HepG2 (cell line): ENCODE measurements around the gene SND1. TPM values are rescaled to one million over a fixed set of nuclear protein-coding genes. Genes with fewer than 3 reads are reported as not detected.

Experiments
- ATAC-seq: fragments of 200-7000 bp; cut with Tn5 transposase; 3 replicates; pipeline ENCODE4 v1.9.1; 2020; ENCODE audit warnings: mild to moderate bottlenecking, moderate library complexity
- BruUV-seq: library from RNA; stranded (reverse); fragments of 400-500 nt; replicated peaks from 2 replicates; lab custom pipeline; 2021; lab: Mats Ljungman, UMichigan
- CTCF ChIA-PET: fragments of 300-600 bp; formaldehyde crosslinking; extraction: SDS; loops from one replicate; lab custom pipeline; 2021; ENCODE audit warnings: low total read pairs, inconsistent platforms, low intra/inter-chr PET ratio; lab: Yijun Ruan, JAX
- POLR2A ChIA-PET: fragments of 350-600 bp; sonication (Branson Sonifier 250); formaldehyde crosslinking; loops from one replicate; lab custom pipeline; 2020; ENCODE audit warnings: antibody characterized with exemption, inconsistent platforms; lab: Yijun Ruan, JAX
- DNase-seq: peaks from one replicate; pipeline ENCODE4 v3.0.0-alpha.2; 2015; ENCODE audit warnings: low spot score
- FAIRE-seq: peaks from 3 replicates; lab custom pipeline; 2011; peaks lifted over from hg19 to GRCh38; lab: Jason Lieb, UNC
- H2AFZ ChIP-seq: one replicate; pipeline ENCODE4 v1.6.1; 2011; ENCODE audit warnings: low read length, inconsistent platforms
- H3K27ac ChIP-seq: fragments of 300-600 bp; 3 replicates; pipeline ENCODE4 v1.8.0; 2011; ENCODE audit warnings: mixed run types, mild to moderate bottlenecking, mixed read lengths, low read length, inconsistent platforms; ENCODE audit not compliant: insufficient read depth; ENCODE audit errors: extremely low read length
- H3K27me3 ChIP-seq, 2 experiments: fragments of 200-600 bp in 1 of 2; 2 replicates in 1 of 2; 3 replicates in 1 of 2; pipeline versions ENCODE4 v1.6.0 to v1.8.0; 2011; ENCODE audit warnings: low read length in 2 of 2, mild to moderate bottlenecking in 2 of 2, moderate library complexity in 2 of 2, inconsistent platforms in 1 of 2; ENCODE audit not compliant: insufficient read depth in 2 of 2, control insufficient read depth in 1 of 2
- H3K36me3 ChIP-seq, 2 experiments: fragments of 200-600 bp in 1 of 2; replicated peaks in 1 of 2; 2 replicates in 1 of 2; 3 replicates in 1 of 2; pipeline versions ENCODE4 v1.5.1 to v1.8.0; 2011; ENCODE audit warnings: low read length in 2 of 2, inconsistent platforms in 1 of 2; ENCODE audit not compliant: insufficient read depth in 2 of 2, control insufficient read depth in 1 of 2
- H3K4me1 ChIP-seq: 2 replicates; pipeline ENCODE4 v1.5.1; 2012; ENCODE audit warnings: low read length, inconsistent platforms; ENCODE audit not compliant: insufficient read depth
- H3K4me2 ChIP-seq: 2 replicates; pipeline ENCODE4 v1.6.0; 2011; ENCODE audit warnings: low read depth, low read length, inconsistent platforms
- H3K4me3 ChIP-seq, 3 experiments: fragments of 200-600 bp in 1 of 3; sonication (generic), shearing (Covaris generic) in 1 of 3; replicated peaks in 1 of 3; 2 replicates each; pipeline ENCODE4 v1.5.1; 2011 to 2016; ENCODE audit warnings: low read length in 3 of 3, inconsistent platforms in 2 of 3, low read depth in 2 of 3, mild to moderate bottlenecking in 2 of 3, control low read depth in 1 of 3, mixed read lengths in 1 of 3; ENCODE audit not compliant: insufficient read depth in 1 of 3
- H3K79me2 ChIP-seq: one replicate; pipeline ENCODE4 v1.6.1; 2011; ENCODE audit warnings: low read length, inconsistent platforms; ENCODE audit not compliant: insufficient read depth
- H3K9ac ChIP-seq: 2 replicates; pipeline ENCODE4 v1.6.0; 2011; ENCODE audit warnings: mild to moderate bottlenecking, low read depth, low read length, inconsistent platforms; ENCODE audit not compliant: insufficient read depth
- H3K9me3 ChIP-seq: 2 replicates; pipeline ENCODE4 v1.5.1; 2012; ENCODE audit warnings: mild to moderate bottlenecking, low read length
- H4K20me1 ChIP-seq: 2 replicates; pipeline ENCODE4 v1.6.0; 2011; ENCODE audit warnings: inconsistent platforms, mild to moderate bottlenecking, low read length, moderate library complexity; ENCODE audit not compliant: insufficient read depth
- ADNP ChIP-seq: sonication (generic); formaldehyde crosslinking; IDR thresholded peaks from 2 replicates; pipeline ENCODE4 v1.4.0; 2020; ENCODE audit warnings: missing genetic modification reagents
- EEA1 ChIP-seq: sonication (generic); formaldehyde crosslinking; IDR thresholded peaks from 2 replicates; pipeline ENCODE4 v1.5.1; 2020; ENCODE audit warnings: mild to moderate bottlenecking, missing genetic modification reagents, borderline replicate concordance
- FOSL2 ChIP-seq: sonication (generic); formaldehyde crosslinking; IDR thresholded peaks from 2 replicates; pipeline ENCODE4 v1.4.0; 2020; ENCODE audit warnings: missing genetic modification reagents
- ONECUT2 ChIP-seq: sonication (generic); formaldehyde crosslinking; IDR thresholded peaks from 2 replicates; pipeline ENCODE4 v1.4.0; 2020; ENCODE audit warnings: missing genetic modification reagents
- REPIN1 ChIP-seq: sonication (generic); formaldehyde crosslinking; IDR thresholded peaks from 2 replicates; pipeline ENCODE4 v1.8.0; 2022; ENCODE audit warnings: missing genetic modification reagents, low read depth, mild to moderate bottlenecking, borderline replicate concordance
- SRSF4 ChIP-seq: fragments of 200-400 bp; formaldehyde crosslinking; IDR thresholded peaks from one replicate; pipeline ENCODE4 v1.6.1; 2018; ENCODE audit warnings: mild to moderate bottlenecking, low read depth, low read length, moderate library complexity; ENCODE audit not compliant: poor library complexity, severe bottlenecking
- TBL1XR1 ChIP-seq: fragments of 150-350 bp; IDR thresholded peaks from 2 replicates; pipeline ENCODE4 v1.6.1; 2014; ENCODE audit warnings: borderline replicate concordance, low read length; ENCODE audit not compliant: partially characterized antibody
- TBX2 ChIP-seq: sonication (generic); formaldehyde crosslinking; IDR thresholded peaks from 2 replicates; pipeline ENCODE4 v1.5.0; 2020; ENCODE audit warnings: missing genetic modification reagents, mild to moderate bottlenecking, borderline replicate concordance
- ZNF17 ChIP-seq: sonication (generic); formaldehyde crosslinking; IDR thresholded peaks from 2 replicates; pipeline ENCODE4 v1.5.0; 2020; ENCODE audit warnings: mild to moderate bottlenecking, missing genetic modification reagents
- ZNF225 ChIP-seq: sonication (generic); formaldehyde crosslinking; IDR thresholded peaks from 2 replicates; pipeline ENCODE4 v1.4.0; 2020; ENCODE audit warnings: mild to moderate bottlenecking, missing genetic modification reagents
- ZNF33B ChIP-seq: sonication (generic); formaldehyde crosslinking; IDR thresholded peaks from 2 replicates; pipeline ENCODE4 v1.5.1; 2020; ENCODE audit warnings: mild to moderate bottlenecking, missing genetic modification reagents
- ZNF556 ChIP-seq: sonication (generic); formaldehyde crosslinking; IDR thresholded peaks from 2 replicates; pipeline ENCODE4 v1.4.0; 2020; ENCODE audit warnings: mild to moderate bottlenecking, missing genetic modification reagents, borderline replicate concordance
- ZNF562 ChIP-seq: sonication (generic); formaldehyde crosslinking; IDR thresholded peaks from 2 replicates; pipeline ENCODE4 v1.8.0; 2022; ENCODE audit warnings: missing genetic modification reagents, borderline replicate concordance
- ZNF766 ChIP-seq: sonication (generic); formaldehyde crosslinking; IDR thresholded peaks from 2 replicates; pipeline ENCODE4 v1.5.0; 2020; ENCODE audit warnings: missing genetic modification reagents, borderline replicate concordance
- WGBS: methylation state at CpG from one replicate; pipeline ENCODE4 v1.1.6; 2017; ENCODE audit warnings: low lambda C conversion rate; 5-methylcytosine and 5-hydroxymethylcytosine counted together
- in situ Hi-C: cut with HindIII; loops from 2 replicates; pipeline ENCODE4 v1.10.0; 2017; ENCODE audit warnings: low pct_unique_long_range_greater_than_20kb; ENCODE audit not compliant: extremely low pct_ligation_motif_present
- intact Hi-C: fragments of 100-400 bp; cut with micrococcal nuclease; formaldehyde crosslinking; loops from one replicate; pipeline ENCODE4 v1.10.0; 2022; ENCODE audit not compliant: unreplicated experiment
- polyA plus RNA-seq, 8 experiments: library from polyadenylated mRNA; depleted of rRNA in 3 of 8; stranded (reverse) in 7 of 8; unstranded in 1 of 8; fragments of >200 nt; fragmentation: Illumina TruSeq in 4 of 8; extraction: Trizol in 4 of 8; gene quantifications; 2 replicates each; pipeline versions ENCODE4 v1.2.1 to v1.2.3, GENCODE V29; 2011 to 2016; ENCODE audit warnings: low read depth in 4 of 8, missing spikeins in 1 of 8, mixed read lengths in 1 of 8; ENCODE audit not compliant: insufficient read depth in 1 of 8
- total RNA-seq, 5 experiments: library from RNA; depleted of rRNA; stranded (reverse); fragments of >200 nt; fragmentation: Illumina TruSeq; extraction: Trizol; gene quantifications; 2 replicates each; pipeline ENCODE4 v1.2.3, GENCODE V29; 2016; ENCODE audit warnings: low read depth in 1 of 5
- TF ChIP-seq, protein P1 (sequence below): sonication (generic); formaldehyde crosslinking; IDR thresholded peaks from 2 replicates; pipeline ENCODE4 v1.8.1; 2023; ENCODE audit warnings: mild to moderate bottlenecking, missing genetic modification reagents, borderline replicate concordance
- TF ChIP-seq, protein P2 (sequence below): IDR thresholded peaks from 2 replicates; pipeline ENCODE4 v1.6.1; 2016; ENCODE audit warnings: low read depth, control low read depth

SND1 gene
- total and polyA plus RNA-seq, 2 of the 13 experiments (the other 11 are each of a cell fraction or from before 2014, with no cell fraction given): 110 to 182 TPM

DNA sequence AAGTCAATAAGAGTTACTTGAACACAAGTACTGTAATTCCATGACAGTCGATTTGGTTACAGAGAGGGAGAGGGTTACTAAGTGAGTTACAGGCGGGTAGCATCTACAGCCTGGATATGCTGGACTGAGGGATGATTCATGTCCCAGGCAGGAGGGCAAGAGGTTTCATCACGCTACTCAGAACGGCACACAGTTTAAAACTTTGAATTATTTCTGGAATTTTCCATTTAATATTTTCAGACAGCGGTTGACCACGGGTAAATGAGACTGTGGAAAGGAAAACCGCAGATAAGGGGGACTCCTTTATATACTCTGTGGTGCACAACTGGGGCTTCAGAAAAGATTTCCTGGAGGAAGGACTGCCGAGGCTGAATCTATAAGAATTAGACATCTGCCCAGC lies 404.9 kb downstream of the SND1 start:
- Histone ChIP-seq H3K4me1 (no peaks in the 10 kb centered on the region), H3K79me2 (no peaks in the 10 kb centered on the region), H3K27ac (no peak overlapping the region), H4K20me1 (no peaks in the 10 kb centered on the region; the same call in 1 of the 2 replicates), H3K4me3 (no peak overlapping the region), H3K9me3 (no peaks in the 10 kb centered on the region), H2AFZ (no peak overlapping the region), H3K4me2 (no peak overlapping the region), H3K27me3 (no peaks in the 10 kb centered on the region), H3K9ac (no peak overlapping the region), H3K36me3 (peaks cover 14 to 53% of the 10 kb centered on the region in 2 experiments)
- ChIA-PET CTCF (no interaction called here), POLR2A (no interaction called here)
- in situ Hi-C loops: no loop called here
- 96% methylated on average over 8 of the region's 8 CpGs for WGBS
- BruUV-seq: no TSS peak
- FAIRE-seq: no peak
- ATAC-seq: no peak
- no peak for DNase-seq
- TF ChIP-seq ZNF556 (no peak), ZNF33B (CRISPR knock-in tag) (no peak), REPIN1 (CRISPR knock-in tag) (no peak), SRSF4 (no peak), ONECUT2 (CRISPR knock-in tag) (no peak), ZNF562 (CRISPR knock-in tag) (no peak), TBL1XR1 (no peak), EEA1 (CRISPR knock-in tag) (no peak), ZNF766 (CRISPR knock-in tag) (no peak), TBX2 (CRISPR knock-in tag) (no peak), ZNF17 (no peak), ZNF225 (no peak), FOSL2 (CRISPR knock-in tag) (no peak), ADNP (no peak)
- TF ChIP-seq, protein P1, sequence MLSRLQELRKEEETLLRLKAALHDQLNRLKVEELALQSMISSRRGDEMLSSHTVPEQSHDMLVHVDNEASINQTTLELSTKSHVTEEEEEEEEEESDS: no peak
- TF ChIP-seq, protein P2, sequence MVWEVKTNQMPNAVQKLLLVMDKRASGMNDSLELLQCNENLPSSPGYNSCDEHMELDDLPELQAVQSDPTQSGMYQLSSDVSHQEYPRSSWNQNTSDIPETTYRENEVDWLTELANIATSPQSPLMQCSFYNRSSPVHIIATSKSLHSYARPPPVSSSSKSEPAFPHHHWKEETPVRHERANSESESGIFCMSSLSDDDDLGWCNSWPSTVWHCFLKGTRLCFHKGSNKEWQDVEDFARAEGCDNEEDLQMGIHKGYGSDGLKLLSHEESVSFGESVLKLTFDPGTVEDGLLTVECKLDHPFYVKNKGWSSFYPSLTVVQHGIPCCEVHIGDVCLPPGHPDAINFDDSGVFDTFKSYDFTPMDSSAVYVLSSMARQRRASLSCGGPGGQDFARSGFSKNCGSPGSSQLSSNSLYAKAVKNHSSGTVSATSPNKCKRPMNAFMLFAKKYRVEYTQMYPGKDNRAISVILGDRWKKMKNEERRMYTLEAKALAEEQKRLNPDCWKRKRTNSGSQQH (CRISPR knock-in tag): no peak
- TF ChIP-seq, all 625 proteins: peak for 0
- intact Hi-C loops: no loop called here
